Measurements from ENCODE around the gene C15orf39. TPM values are rescaled to one million over a fixed set of nuclear protein-coding genes. Genes with fewer than 3 reads are reported as not detected.

Gene C15orf39
- total RNA-seq, 3 donors from 2014 or later (not counting 1 experiment from before 2014, with no cell fraction given), result 63.5 to 89.2 (median 70.1) TPM

DNA sequence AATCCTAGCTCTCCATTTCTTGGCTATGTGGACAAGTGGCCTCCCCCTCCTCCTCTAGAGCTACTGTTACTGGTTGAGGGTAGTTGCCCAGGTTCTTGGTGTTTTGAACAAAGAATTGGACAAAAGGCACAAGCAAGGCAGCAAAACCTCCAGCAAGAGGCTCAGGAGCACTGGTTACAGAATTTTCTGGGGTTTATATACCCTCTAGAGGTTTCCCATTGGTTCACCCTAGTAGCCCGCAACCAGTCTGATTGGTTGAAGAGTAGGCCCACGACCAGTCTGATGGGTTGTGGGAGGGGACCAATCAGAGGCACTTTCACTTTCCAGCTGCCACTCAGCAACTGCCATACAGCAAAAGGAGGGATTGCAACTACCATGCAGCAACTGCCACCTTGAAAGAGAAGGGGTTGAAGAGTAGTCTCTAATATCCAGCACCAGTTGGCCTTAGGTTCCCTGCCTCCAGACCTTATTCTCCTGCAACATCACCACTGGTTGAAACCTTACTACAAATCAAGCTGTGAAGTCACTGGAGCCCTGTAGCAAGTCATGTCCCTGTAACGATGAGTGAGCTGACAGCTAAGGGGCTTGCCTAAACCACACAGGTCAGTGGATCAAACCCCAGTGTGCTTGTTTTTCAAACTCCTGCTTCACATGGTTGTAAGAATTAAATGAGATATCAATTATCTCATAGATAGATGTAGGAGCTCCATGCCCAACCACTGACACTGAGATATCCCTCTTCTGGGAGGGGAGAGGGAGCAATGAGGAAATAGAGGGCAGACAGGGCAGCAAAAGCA lies 2.9 kb upstream of the C15orf39 start:
- H3K27me3 Mint-ChIP-seq (ENCODE audit: low read depth in 2 of 2), result no peaks in the 10 kb centered on the region
- H3K9me3 ChIP-seq (ENCODE audit: control insufficient read depth, insufficient read depth, low read length), result no peaks in the 10 kb centered on the region
- H3K4me3 ChIP-seq (ENCODE audit: low read length), result no peak overlapping the region
- H3K4me1 Mint-ChIP-seq, result peaks cover 31 to 51% of the 10 kb centered on the region in 2 donors
- H3K9me3 Mint-ChIP-seq, result no peaks in the 10 kb centered on the region
- H3K27me3 ChIP-seq (ENCODE audit: control insufficient read depth, insufficient read depth, low read length), result no peaks in the 10 kb centered on the region
- H3K4me1 ChIP-seq (ENCODE audit: control insufficient read depth, insufficient read depth, low read length), result peaks cover 53% of the 10 kb centered on the region
- H3K36me3 ChIP-seq (ENCODE audit: control insufficient read depth, insufficient read depth, low read length), result no peaks in the 10 kb centered on the region
- peak; percentile 40 to 61 for DNase-seq
- peak overlapping the region; percentile 39 to 76 for H3K27ac Mint-ChIP-seq
- TF ChIP-seq, protein P1, sequence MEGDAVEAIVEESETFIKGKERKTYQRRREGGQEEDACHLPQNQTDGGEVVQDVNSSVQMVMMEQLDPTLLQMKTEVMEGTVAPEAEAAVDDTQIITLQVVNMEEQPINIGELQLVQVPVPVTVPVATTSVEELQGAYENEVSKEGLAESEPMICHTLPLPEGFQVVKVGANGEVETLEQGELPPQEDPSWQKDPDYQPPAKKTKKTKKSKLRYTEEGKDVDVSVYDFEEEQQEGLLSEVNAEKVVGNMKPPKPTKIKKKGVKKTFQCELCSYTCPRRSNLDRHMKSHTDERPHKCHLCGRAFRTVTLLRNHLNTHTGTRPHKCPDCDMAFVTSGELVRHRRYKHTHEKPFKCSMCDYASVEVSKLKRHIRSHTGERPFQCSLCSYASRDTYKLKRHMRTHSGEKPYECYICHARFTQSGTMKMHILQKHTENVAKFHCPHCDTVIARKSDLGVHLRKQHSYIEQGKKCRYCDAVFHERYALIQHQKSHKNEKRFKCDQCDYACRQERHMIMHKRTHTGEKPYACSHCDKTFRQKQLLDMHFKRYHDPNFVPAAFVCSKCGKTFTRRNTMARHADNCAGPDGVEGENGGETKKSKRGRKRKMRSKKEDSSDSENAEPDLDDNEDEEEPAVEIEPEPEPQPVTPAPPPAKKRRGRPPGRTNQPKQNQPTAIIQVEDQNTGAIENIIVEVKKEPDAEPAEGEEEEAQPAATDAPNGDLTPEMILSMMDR (IDR thresholded peaks at IDR 0.05), result no peak
- WGBS (ENCODE audit: insufficient coverage), result 59% methylated on average over 3 of the region's 3 CpGs
- H3K27ac ChIP-seq (ENCODE audit: low read length), result peak overlapping the region; percentile 41
- peak; percentile 23 to 48 (median 45) for ATAC-seq
- peak overlapping the region; percentile 58 for H3K4me3 Mint-ChIP-seq
- intact Hi-C loops (cut with micrococcal nuclease), result no loop called here
- no peaks in the 10 kb centered on the region for H3K36me3 Mint-ChIP-seq

DNA sequence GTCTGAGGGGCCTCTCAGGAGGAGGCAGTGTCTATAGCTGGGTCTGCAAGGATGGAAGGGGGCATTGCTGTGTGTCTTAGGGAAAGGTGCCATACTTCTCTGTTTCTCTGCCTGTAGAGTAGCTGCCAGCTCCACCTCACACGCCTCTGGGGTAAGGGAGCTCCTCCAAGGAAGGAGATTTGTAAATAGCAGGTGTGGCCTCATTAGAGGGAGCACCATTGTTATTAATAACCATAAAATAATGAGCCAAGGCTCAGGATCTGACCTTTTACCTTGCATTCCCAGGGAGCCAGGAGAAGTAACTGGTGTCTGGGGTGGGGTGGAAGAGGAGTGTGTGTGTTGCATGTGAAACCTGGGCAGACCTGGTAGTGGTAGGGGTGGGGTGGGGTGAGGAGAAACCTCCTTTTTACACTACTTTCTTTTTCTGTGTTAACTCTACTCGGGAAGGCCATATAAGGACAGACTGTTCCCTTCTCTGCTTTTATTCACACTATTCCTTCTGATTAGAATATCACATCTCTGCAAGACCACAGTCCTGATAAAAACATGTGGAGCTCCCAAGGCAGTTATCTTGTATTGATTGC lies 2.2 kb upstream of the C15orf39 start:
- Mint-ChIP-seq H3K27me3 (ENCODE audit: low read depth in 2 of 2) (no peaks in the 10 kb centered on the region), H3K36me3 (no peaks in the 10 kb centered on the region), H3K27ac (peak overlapping the region; percentile 39 to 76), H3K4me3 (peak overlapping the region; percentile 65), H3K4me1 (peaks cover 38 to 58% of the 10 kb centered on the region in 2 donors), H3K9me3 (no peaks in the 10 kb centered on the region)
- Histone ChIP-seq H3K4me3 (ENCODE audit: low read length) (no peak overlapping the region), H3K27me3 (ENCODE audit: control insufficient read depth, insufficient read depth, low read length) (no peaks in the 10 kb centered on the region), H3K36me3 (ENCODE audit: control insufficient read depth, insufficient read depth, low read length) (no peaks in the 10 kb centered on the region), H3K9me3 (ENCODE audit: control insufficient read depth, insufficient read depth, low read length) (no peaks in the 10 kb centered on the region), H3K4me1 (ENCODE audit: control insufficient read depth, insufficient read depth, low read length) (peaks cover 60% of the 10 kb centered on the region), H3K27ac (ENCODE audit: low read length) (no peak overlapping the region)
- DNase-seq (no peak), ATAC-seq (no peak)
- WGBS (ENCODE audit: insufficient coverage), result 35% methylated on average over 2 of the region's 2 CpGs
- intact Hi-C loops (cut with micrococcal nuclease), result no loop called here
- TF ChIP-seq, protein P1 (IDR thresholded peaks at IDR 0.05), result no peak

DNA sequence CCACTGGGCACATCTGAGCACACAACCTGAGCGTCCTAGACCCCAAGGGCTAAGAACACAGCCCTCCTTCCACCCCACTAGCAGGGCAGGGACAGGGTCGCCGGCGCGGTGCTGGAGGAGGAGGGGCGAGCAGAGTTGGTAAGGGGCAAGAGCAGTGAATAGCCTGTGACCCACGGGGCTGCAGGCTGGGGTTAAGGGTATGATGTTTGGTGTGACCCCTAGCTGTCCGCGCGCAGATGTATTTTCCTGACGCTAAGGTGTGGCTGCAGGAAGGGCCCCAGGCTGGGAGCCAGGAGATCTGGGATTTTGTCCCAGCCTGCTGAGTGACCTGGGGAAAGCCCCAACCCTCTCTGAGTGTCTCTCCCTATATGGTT lies 1.3 kb upstream of the C15orf39 start:
- no peak for ATAC-seq
- no peaks in the 10 kb centered on the region for H3K36me3 ChIP-seq (ENCODE audit: control insufficient read depth, insufficient read depth, low read length)
- no peaks in the 10 kb centered on the region for H3K27me3 ChIP-seq (ENCODE audit: control insufficient read depth, insufficient read depth, low read length)
- peaks cover 46 to 67% of the 10 kb centered on the region in 2 donors for H3K4me1 Mint-ChIP-seq
- TF ChIP-seq, protein P1 (IDR thresholded peaks at IDR 0.05), result no peak
- no peak for DNase-seq
- intact Hi-C loops (cut with micrococcal nuclease), result loop anchor here (10.0 kb wide), 3 partner anchors 356 to 566 kb away; partner anchors contain the start of genes CSK and ULK3
- H3K27ac Mint-ChIP-seq, result no peak overlapping the region
- H3K4me1 ChIP-seq (ENCODE audit: control insufficient read depth, insufficient read depth, low read length), result peaks cover 66% of the 10 kb centered on the region
- H3K9me3 Mint-ChIP-seq, result no peaks in the 10 kb centered on the region
- no peaks in the 10 kb centered on the region for H3K27me3 Mint-ChIP-seq (ENCODE audit: low read depth in 2 of 2)
- H3K27ac ChIP-seq (ENCODE audit: low read length), result no peak overlapping the region
- H3K36me3 Mint-ChIP-seq, result no peaks in the 10 kb centered on the region
- WGBS (ENCODE audit: insufficient coverage), result 82% methylated on average over 10 of the region's 11 CpGs
- H3K4me3 Mint-ChIP-seq, result peak overlapping the region; percentile 93
- H3K9me3 ChIP-seq (ENCODE audit: control insufficient read depth, insufficient read depth, low read length), result no peaks in the 10 kb centered on the region
- no peak overlapping the region for H3K4me3 ChIP-seq (ENCODE audit: low read length)
